Activated CD8-positive, alpha-beta T cell treated with anti-CD3 and anti-CD28 coated beads for 36 hours (primary cell): Measurements from ENCODE around the gene CBFA2T3. TPM values are rescaled to one million over a fixed set of nuclear protein-coding genes. Genes with fewer than 3 reads are reported as not detected.

Experiments
- ATAC-seq: fragments of 200-7000 bp; cut with Tn5 transposase; one replicate; pipeline ENCODE4 v1.10.0; 2021; ENCODE audit warnings: mild to moderate bottlenecking, moderate library complexity
- CTCF ChIA-PET: fragments of 350-600 bp; sonication (Branson Sonifier 250); formaldehyde crosslinking; loops from one replicate; lab custom pipeline; 2021; ENCODE audit warnings: antibody characterized with exemption; lab: Charles Lee
- POLR2A ChIA-PET: fragments of 350-600 bp; sonication (Branson Sonifier 250); formaldehyde crosslinking; loops from one replicate; lab custom pipeline; 2021; ENCODE audit warnings: antibody characterized with exemption; lab: Charles Lee
- DNase-seq: peaks from one replicate; pipeline ENCODE4 v3.0.0-alpha.2; 2020
- H3K27ac Mint-ChIP-seq: one replicate; pipeline ENCODE4 v1.8.0; 2021; ENCODE audit warnings: mild to moderate bottlenecking, mixed read lengths
- H3K27me3 Mint-ChIP-seq: one replicate; pipeline ENCODE4 v1.8.0; 2021; ENCODE audit warnings: mixed read lengths
- H3K36me3 Mint-ChIP-seq: one replicate; pipeline ENCODE4 v1.8.0; 2021; ENCODE audit warnings: low read depth, mixed read lengths
- H3K4me1 Mint-ChIP-seq: one replicate; pipeline ENCODE4 v1.8.0; 2021; ENCODE audit warnings: low read depth, mixed read lengths
- H3K4me3 Mint-ChIP-seq: one replicate; pipeline ENCODE4 v1.8.0; 2021; ENCODE audit warnings: mild to moderate bottlenecking, moderate library complexity, mixed read lengths
- H3K9me3 Mint-ChIP-seq: one replicate; pipeline ENCODE4 v1.8.0; 2021; ENCODE audit warnings: mixed read lengths
- intact Hi-C: fragments of 100-400 bp; cut with micrococcal nuclease; formaldehyde crosslinking; loops from one replicate; pipeline ENCODE4 v1.10.0; 2022
- total RNA-seq, 2 experiments: library from RNA; stranded (reverse); gene quantifications; one replicate each; pipeline ENCODE4 v1.2.3, GENCODE V29; 2021
- TF ChIP-seq, protein P1 (sequence below): fragments of 200-600 bp; IDR thresholded peaks from one replicate; pipeline ENCODE4 v1.8.0; 2022; ENCODE audit warnings: antibody characterized with exemption, mild to moderate bottlenecking

CBFA2T3 gene
- total RNA-seq, 2 experiments from 2014 or later, result 0.14 to 0.34 TPM

DNA sequence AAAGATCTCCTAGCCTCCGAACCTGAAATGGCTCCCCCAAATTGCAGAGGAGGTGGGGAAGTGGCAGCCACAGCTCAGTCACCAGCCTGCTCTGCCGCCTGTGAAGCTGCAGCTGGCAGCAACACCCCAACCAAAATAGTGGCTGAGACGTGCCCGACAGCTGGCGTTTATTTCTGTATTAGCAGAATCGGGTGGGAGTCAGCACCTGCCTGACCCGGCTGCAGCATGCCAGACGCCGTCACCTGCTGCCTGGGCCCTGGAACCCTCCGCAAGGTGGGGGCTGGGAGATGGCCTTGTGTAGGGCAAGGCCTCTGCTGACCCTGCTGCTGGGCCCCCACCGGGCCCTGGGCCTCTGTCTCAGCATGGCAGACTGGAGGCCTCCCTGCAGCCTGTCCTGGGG lies 93.1 kb downstream of the CBFA2T3 start:
- no peaks in the 10 kb centered on the region for H3K4me1 Mint-ChIP-seq
- intact Hi-C loops, result no loop called here

DNA sequence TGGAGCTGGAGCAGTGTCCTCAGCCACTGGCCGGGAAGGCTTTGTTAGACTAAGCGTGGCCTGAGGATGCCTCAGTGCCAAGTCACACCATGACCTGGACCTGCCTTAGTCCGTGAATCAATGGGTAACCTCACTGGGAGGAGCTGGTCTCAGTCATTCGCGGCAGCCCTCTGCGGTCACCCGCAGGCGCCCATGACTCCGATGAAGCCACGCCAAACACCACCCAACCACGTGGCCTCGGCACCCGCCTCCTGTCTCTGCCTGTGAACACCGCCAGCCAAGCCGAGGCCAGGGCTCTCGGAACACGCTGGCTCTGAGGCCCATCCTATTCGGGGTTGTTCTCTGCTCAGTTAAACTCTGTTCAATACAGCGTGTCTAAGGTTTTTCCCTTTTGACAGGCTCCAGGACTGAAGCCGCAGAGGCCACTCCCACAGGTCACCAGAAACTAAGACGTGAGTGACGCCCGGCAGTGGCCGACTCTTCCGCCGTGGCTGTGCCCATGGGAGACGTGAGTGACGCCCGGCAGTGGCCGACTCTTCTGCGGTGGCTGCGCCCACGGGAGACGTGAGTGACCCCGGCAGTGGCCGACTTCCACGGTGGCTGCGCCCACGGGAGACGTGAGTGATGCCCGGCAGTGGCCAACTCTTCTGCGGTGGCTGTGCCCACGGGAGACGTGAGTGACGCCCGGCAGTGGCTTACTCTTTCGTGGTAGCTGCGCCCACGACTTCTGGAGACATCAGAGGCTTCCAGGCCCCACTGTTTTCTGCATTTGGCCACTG lies 93.7 kb downstream of the CBFA2T3 start:
- intact Hi-C loops, result no loop called here
- Mint-ChIP-seq H3K36me3 (no peaks in the 10 kb centered on the region), H3K27ac (no peak overlapping the region), H3K4me1 (no peaks in the 10 kb centered on the region), H3K27me3 (no peaks in the 10 kb centered on the region), H3K4me3 (no peak overlapping the region), H3K9me3 (no peaks in the 10 kb centered on the region)
- ATAC-seq (no peak), DNase-seq (no peak)
- POLR2A ChIA-PET, result interaction anchor here (0.6 kb wide), 1 partner anchor 63 kb away, joined by 3 read pairs; no protein-coding TSS in a partner anchor
- CTCF ChIA-PET, result no interaction called here
- TF ChIP-seq, protein P1, sequence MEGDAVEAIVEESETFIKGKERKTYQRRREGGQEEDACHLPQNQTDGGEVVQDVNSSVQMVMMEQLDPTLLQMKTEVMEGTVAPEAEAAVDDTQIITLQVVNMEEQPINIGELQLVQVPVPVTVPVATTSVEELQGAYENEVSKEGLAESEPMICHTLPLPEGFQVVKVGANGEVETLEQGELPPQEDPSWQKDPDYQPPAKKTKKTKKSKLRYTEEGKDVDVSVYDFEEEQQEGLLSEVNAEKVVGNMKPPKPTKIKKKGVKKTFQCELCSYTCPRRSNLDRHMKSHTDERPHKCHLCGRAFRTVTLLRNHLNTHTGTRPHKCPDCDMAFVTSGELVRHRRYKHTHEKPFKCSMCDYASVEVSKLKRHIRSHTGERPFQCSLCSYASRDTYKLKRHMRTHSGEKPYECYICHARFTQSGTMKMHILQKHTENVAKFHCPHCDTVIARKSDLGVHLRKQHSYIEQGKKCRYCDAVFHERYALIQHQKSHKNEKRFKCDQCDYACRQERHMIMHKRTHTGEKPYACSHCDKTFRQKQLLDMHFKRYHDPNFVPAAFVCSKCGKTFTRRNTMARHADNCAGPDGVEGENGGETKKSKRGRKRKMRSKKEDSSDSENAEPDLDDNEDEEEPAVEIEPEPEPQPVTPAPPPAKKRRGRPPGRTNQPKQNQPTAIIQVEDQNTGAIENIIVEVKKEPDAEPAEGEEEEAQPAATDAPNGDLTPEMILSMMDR, result no peak

More for the DNA sequence above, 93.1 kb downstream of the CBFA2T3 start:
- DNase-seq (no peak), ATAC-seq (no peak)
- H3K4me3 Mint-ChIP-seq, result no peak overlapping the region
- POLR2A ChIA-PET, result interaction anchor here (0.6 kb wide), 1 partner anchor 63 kb away, joined by 3 read pairs; no protein-coding TSS in a partner anchor
- TF ChIP-seq, protein P1, result no peak
- no peaks in the 10 kb centered on the region for H3K9me3 Mint-ChIP-seq
- H3K27me3 Mint-ChIP-seq, result no peaks in the 10 kb centered on the region
- H3K36me3 Mint-ChIP-seq, result no peaks in the 10 kb centered on the region
- H3K27ac Mint-ChIP-seq, result no peak overlapping the region
- CTCF ChIA-PET, result no interaction called here

DNA sequence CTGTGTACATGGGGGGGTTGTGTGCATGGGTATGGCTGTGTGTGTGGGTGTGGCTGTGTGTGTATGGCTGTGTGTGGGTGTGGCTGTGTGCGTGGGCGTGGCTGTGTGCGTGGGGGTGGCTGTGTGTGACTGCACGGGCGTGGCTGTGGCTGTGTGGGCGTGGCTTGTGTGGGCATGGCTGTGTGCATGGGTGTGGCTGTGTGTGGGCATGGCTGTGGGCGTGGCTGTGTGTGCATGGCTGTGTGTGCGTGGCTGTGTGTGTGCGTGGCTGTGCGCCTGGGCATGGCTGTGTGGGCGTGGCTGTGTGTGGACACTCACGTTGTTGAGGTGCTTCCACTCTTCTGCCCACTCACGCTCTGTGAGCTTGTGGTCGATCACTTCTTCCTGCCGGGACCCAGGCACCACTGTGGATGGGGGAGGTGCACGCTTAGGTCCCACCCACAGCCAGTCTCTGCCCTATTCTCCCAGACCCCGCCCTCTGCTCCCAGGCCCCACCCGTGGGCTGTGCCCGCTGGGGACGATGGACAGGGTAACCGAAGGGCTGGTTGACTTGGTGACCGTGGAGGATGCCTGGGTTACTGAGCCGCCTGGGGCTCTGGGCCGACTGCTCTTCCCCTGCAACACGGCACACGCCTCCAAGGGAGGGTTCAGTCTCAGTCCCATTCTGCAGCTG lies 94.5 kb downstream of the CBFA2T3 start:
- CTCF ChIA-PET, result no interaction called here
- Mint-ChIP-seq H3K4me3 (no peak overlapping the region), H3K36me3 (no peaks in the 10 kb centered on the region), H3K4me1 (no peaks in the 10 kb centered on the region), H3K27me3 (no peaks in the 10 kb centered on the region), H3K9me3 (no peaks in the 10 kb centered on the region), H3K27ac (no peak overlapping the region)
- intact Hi-C loops, result no loop called here
- TF ChIP-seq, protein P1, result no peak
- POLR2A ChIA-PET, result interaction anchor here (0.7 kb wide), 1 partner anchor 52 kb away, joined by 3 read pairs; no protein-coding TSS in a partner anchor
- ATAC-seq (no peak), DNase-seq (no peak)

DNA sequence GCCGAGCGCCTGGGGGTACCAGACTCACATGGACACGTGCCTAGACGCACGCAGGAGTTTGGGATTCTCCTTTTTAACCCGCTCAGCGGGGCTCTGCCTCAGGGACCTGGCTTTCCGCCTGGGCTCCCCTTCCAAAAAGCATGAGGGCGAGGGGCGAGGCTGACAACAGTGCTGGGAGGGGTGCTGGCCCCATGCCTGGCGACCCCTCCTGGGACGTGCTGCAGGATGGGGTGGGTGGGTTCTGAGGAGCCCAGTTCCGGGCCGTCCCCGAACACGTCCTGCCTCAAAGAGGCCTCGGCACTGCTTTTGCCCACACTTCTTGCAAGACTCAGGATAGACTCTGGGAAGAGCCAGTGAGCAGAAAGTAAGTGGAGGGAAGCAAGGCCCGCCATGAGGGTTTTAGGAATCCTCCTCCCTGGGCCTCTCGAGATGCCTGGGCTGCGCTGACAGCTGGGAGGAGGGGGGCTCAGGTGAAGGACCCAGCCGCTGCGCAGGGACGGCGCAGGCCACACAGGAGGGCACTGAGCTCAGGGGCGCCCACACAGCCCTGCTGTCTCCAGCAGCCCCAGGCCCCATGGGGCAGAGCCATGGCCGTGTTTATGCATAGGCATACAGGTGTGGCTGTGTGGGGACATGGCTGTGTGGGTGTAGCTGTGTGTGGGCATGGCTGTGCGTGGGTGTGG lies 95.2 kb downstream of the CBFA2T3 start:
- no peak for DNase-seq
- POLR2A ChIA-PET, result interaction anchor here (0.7 kb wide), 2 partner anchors 18 to 52 kb away, joined by 3 read pairs; no protein-coding TSS in a partner anchor
- ATAC-seq, result no peak
- CTCF ChIA-PET, result no interaction called here
- TF ChIP-seq, protein P1, result no peak
- Mint-ChIP-seq H3K27me3 (no peaks in the 10 kb centered on the region), H3K4me3 (no peak overlapping the region), H3K27ac (no peak overlapping the region), H3K36me3 (no peaks in the 10 kb centered on the region), H3K4me1 (no peaks in the 10 kb centered on the region), H3K9me3 (no peaks in the 10 kb centered on the region)
- intact Hi-C loops, result no loop called here
